HCT116 (cell line): ENCODE measurements around the gene HERPUD2.
"Not testable (repeated sequence)": the region's sequence is repeated elsewhere in the genome, so short reads cannot be mapped to it uniquely, and the experiment has no call there.

ENCODE experiments used
- ATF3 ChIP-seq: IDR thresholded peaks from 2 replicates; pipeline ENCODE4 v1.6.1; 2012
- CTCF ChIP-seq, 3 experiments: fragments of 200-600 bp in 1 of 3; sonication (generic) in 1 of 3; IDR thresholded peaks in 2 of 3; conservative IDR thresholded peaks in 1 of 3; 2 replicates each; pipeline ENCODE4 v1.5.1; 2012 to 2017; ENCODE audit warnings: low read depth in 2 of 3, low read length in 2 of 3, antibody characterized with exemption in 1 of 3, borderline replicate concordance in 1 of 3, control low read depth in 1 of 3, mild to moderate bottlenecking in 1 of 3, mixed read lengths in 1 of 3, mixed run types in 1 of 3, moderate library complexity in 1 of 3; ENCODE audit not compliant: insufficient read depth in 1 of 3
- EZH2phosphoT487 ChIP-seq: fragments of 200-600 bp; IDR thresholded peaks from 2 replicates; pipeline ENCODE4 v1.6.1; 2018; ENCODE audit warnings: antibody characterized with exemption, borderline replicate concordance
- YY1 ChIP-seq: IDR thresholded peaks from 2 replicates; pipeline ENCODE4 v1.6.1; 2011; ENCODE audit warnings: low read length, low read depth, moderate library complexity, mild to moderate bottlenecking; ENCODE audit not compliant: insufficient replicate concordance; ENCODE audit errors: extremely low read depth

- TF ChIP-seq YY1; CTCF (IDR thresholded peaks at IDR 0.05 in 2 of 3, conservative IDR thresholded peaks at IDR 0.05 in 1 of 3; ENCODE audit: borderline replicate concordance in 1 of 3, insufficient read depth in 1 of 3, low read depth in 2 of 3, low read length in 2 of 3); EZH2phosphoT487; ATF3: not testable (repeated sequence)
These were observed 34.5 kb downstream of the HERPUD2 start for GRCh38 chr7:35660411-35660810.
